ENCODE results near the gene CDKAL1.
"Not testable (repeated sequence)": the region's sequence is repeated elsewhere in the genome, so short reads cannot be mapped to it uniquely, and the experiment has no call there.

CDKAL1 gene

DNA sequence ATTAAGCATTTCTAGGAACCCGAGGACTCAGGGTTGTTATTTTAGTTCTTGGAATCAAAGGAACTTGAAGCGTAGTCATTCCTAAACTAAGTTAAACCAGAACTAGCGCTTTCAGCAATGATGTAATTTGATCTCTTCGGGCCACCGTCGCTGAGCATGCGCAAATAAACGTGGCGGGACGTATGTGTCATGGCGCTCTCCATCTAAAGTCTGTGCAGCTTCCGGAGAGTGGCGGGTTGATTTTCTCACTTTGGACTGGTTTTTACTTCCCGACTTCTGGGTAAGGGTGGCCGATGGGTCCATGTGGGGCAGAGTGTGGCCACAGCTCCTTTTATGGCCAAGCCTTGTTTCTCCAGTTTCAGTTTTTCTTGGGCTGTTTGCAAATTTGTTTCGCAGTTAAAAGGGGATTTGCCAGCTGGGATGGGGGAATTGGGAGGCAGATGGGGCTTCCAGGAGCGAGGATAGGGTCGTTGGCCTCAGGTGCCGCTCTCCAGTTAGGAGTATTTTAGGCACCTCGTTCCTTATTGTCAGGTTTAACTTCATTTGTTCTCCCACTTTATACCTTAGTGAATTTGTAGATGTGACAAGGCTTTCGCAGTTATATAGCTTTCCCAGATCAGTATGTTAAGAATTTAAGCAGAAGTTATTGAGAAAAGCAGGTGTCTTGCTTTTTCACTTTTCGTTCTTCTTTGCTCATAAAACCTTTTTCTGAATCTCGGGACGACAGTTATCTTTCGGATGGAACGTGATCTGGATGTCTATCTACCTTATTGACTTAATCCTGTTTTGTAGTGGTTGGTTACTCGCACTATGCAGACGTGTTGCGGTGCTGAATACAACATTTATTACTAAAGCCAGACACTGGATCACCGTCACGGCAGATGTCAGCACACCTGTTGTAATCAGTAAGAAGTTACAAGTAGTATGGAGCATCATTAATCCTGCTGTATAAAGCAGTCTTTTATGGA, at the start of gene CDKAL1:
Gene CDKAL1 (plus strand): TSS at position 163 of the 968 bp plus-strand sequence. CDS start 11,894 bp downstream, outside the sequence.
- peak; percentile 79 to 81 for DNase-seq (ENCODE audit: low read depth in 1 of 2, low spot score in 1 of 2)

DNA sequence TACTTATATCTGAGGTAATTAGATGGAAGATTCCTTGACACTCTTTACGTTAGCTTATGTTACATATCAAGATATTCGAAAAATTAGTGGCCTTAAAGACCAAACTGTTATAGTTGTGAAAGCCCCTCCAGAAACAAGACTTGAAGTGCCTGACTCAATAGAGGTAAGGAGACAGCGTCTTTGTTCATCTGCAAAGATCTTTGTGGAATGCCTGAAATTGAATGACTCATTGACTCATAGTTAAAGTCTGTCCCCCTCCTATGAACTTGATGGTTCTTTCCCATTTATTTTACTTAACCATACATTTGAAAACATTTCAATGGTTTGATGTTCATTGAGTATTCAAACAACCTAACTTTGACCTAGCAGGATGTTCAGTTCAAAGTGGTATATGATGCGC, 47.6 kb upstream of the CDKAL1 start:
- DNase-seq (ENCODE audit: low read depth in 1 of 2, low spot score in 1 of 2): no peak

DNA sequence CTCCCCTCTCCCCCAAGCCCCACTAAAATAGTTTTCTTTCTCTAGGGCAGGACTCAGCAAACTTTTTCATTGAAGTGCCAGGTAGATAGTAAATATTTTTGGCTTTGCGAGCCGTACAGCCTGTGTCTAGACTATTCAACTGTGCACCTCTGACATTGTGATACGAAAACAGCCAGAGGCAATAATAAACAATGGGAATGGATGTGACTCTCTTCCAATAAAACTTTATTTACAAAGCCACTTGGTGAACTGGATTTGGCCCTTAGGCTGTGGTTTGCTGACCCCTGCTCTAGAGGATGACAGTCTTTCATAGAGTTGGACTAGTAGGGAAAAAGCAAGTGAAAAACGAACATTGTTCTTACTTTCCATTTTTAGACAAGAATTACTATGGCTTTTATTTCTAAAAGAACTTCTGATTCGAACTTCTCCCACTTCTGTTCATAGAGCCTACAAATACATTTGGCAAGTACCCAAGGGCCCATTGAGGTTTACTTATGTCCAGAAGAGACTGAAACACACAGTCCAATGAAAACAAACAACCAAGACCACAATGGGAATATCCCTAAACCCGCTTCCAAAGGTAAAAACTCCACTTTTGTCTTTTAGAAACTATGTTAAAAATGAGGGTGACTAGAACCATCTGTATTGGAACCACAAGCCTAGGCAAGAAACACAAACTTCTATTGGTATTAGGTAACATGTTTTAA, 46.4 kb upstream of the CDKAL1 start:
- no peak for DNase-seq (ENCODE audit: low read depth in 1 of 2, low spot score in 1 of 2)

GRCh38 chr6:20490591-20490990, 43.7 kb upstream of the CDKAL1 start:
- no peak for DNase-seq (ENCODE audit: low read depth in 1 of 2, low spot score in 1 of 2)

- no peak for DNase-seq (ENCODE audit: low read depth in 1 of 2, low spot score in 1 of 2)
These were observed 42.2 kb upstream of the CDKAL1 start for GRCh38 chr6:20492099-20492498.

DNA sequence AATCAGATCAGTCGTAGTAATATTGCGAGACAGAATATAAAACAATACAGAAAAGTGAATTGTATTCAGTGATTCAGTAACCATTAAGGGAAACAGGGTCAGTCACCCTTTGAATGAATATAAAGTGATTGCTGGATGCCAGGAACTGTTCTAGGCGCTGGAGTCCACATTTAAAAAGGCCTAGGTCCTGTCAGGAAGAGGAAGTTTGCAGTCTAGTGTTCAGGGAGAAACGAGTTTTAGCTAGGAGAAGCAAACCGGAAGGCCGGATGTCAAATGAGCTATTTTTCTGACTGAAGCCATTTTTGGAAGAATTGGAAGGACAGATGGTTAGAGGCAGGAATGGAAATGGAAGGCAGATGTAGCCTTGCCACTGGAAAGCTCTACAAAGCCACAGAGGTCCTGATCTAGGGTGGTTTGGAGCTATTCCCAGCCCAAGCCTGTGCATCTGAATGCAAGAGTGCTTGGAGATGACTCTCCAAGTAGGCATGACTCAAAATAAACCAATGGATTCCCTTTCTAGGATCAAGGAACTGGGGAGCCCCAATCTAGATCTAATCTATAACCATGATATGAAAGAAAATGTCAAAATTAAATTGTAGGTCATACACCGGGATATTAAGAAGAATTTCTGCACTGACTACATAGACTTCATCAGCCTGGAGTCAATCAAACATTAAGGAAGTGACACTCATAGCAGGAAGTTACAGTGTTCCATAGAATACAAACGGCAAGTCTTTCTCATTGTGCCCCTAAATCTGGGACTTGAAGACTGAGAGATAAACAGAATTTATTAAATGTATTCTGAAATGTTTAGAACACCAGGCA, 36.8 kb upstream of the CDKAL1 start:
- DNase-seq (ENCODE audit: low read depth in 1 of 2, low spot score in 1 of 2): no peak

GRCh38 chr6:20498041-20498385, 36.2 kb upstream of the CDKAL1 start:
- DNase-seq (ENCODE audit: low read depth in 1 of 2, low spot score in 1 of 2): no peak

GRCh38 chr6:20509212-20509611, 25.0 kb upstream of the CDKAL1 start:
- DNase-seq (ENCODE audit: low read depth in 1 of 2, low spot score in 1 of 2): no peak

- no peak for DNase-seq (ENCODE audit: low read depth in 1 of 2, low spot score in 1 of 2)
These were observed 22.4 kb upstream of the CDKAL1 start for GRCh38 chr6:20511852-20512251.

DNA sequence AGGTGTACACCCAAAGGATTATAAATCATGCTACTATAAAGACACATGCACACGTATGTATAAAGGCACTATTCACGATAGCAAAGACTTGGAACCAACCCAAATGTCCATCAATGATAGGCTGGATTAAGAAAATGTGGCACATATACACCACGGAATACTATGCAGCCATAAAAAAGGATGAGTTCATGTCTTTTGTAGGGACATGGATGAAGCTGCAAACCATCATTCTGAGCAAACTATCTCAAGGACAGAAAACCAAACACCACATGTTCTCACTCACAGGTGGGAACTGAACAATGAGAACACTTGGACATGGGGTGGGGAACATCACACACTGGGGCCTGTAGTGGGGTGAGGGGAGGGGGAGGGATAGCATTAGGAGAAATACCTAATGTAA, 9.0 kb upstream of the CDKAL1 start:
- not testable (repeated sequence) for DNase-seq (ENCODE audit: low read depth in 1 of 2, low spot score in 1 of 2)

GRCh38 chr6:20529086-20529448, 5.2 kb upstream of the CDKAL1 start:
- not testable (repeated sequence) for DNase-seq (ENCODE audit: low read depth in 1 of 2, low spot score in 1 of 2)

DNA sequence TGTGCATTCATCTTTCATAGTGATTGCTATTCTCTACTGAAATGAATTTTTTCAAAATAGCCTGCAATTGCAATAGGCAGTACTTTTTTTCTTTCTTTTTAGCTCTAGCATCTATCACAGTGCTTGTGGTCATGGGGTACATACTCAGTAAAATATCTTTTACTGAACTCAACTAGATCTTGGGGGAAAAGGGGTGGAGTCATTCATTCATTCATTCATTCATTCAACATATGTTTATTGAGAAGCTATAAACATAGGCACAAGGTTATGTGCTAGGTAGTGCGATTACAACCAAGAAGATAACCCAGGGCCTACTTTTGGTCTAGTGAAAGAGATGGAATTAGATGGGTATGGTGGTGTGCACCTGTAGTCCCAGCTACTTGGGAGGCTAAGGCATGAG, 1.4 kb upstream of the CDKAL1 start:
- DNase-seq (ENCODE audit: low read depth in 1 of 2, low spot score in 1 of 2): no peak

GRCh38 chr6:20533746-20534294, 437 bp upstream of the CDKAL1 start:
- no peak for DNase-seq (ENCODE audit: low read depth in 1 of 2, low spot score in 1 of 2)

- DNase-seq (ENCODE audit: low read depth in 1 of 2, low spot score in 1 of 2): no peak
These were observed 3.9 kb downstream of the CDKAL1 start for GRCh38 chr6:20538131-20538662.

DNA sequence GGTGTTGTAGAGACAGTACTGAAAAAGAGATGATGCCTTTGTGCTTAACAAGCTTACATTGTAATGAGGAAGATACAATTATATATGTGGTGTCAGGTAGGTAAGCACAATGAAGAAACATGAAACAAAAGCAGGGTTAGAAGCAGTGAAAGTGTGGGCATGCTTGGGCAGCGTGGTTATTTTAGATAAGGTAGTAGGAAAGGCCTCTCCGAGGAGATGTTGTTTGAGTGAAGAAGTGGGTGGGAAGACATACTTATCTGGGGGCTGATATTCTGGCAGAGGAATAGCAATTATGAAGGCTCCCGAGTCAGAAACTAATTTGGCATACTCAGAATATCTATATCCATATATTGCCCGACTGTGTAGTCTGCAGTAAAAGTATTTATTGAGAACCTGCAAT, 4.7 kb downstream of the CDKAL1 start:
- no peak for DNase-seq (ENCODE audit: low read depth in 1 of 2, low spot score in 1 of 2)

- no peak for DNase-seq (ENCODE audit: low read depth in 1 of 2, low spot score in 1 of 2)
These were observed 5.1 kb downstream of the CDKAL1 start for GRCh38 chr6:20539387-20539786.

- no peak for DNase-seq (ENCODE audit: low read depth in 1 of 2, low spot score in 1 of 2)
These were observed 6.4 kb downstream of the CDKAL1 start for GRCh38 chr6:20540683-20541082.

- DNase-seq (ENCODE audit: low read depth in 1 of 2, low spot score in 1 of 2): no peak
These were observed 7.1 kb downstream of the CDKAL1 start for GRCh38 chr6:20541382-20541781.

DNA sequence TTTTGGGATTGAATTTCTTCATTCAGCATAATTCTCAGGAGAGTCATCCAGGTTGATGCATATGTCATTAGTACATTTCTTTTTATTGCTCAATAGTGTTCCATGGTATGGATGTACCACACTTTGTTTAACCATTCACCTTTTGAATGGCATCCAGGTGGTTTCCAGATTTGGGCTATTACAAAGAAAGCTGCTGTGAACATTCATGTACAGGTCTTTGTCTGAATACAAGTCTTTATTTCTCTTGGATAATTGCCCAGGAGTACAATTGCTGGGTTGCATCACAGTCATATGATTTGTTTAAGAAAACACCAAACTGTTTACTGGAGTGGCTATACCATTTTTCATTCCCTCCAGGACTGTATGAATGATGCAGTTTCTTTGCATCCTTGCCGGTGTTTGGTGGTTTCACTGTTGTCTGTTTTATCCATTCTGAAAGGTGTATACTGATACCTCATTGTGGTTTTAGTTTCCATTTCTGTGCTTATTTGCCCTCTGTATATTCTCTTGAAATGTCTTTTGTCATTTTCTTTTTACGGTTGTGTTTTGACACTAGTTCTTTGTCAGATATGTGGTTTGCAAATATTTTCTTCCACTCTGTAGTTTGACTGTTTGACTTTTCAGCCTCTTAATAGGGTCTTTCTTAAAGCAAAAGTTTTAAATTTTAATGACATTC, 8.8 kb downstream of the CDKAL1 start:
- DNase-seq (ENCODE audit: low read depth in 1 of 2, low spot score in 1 of 2): no peak

DNA sequence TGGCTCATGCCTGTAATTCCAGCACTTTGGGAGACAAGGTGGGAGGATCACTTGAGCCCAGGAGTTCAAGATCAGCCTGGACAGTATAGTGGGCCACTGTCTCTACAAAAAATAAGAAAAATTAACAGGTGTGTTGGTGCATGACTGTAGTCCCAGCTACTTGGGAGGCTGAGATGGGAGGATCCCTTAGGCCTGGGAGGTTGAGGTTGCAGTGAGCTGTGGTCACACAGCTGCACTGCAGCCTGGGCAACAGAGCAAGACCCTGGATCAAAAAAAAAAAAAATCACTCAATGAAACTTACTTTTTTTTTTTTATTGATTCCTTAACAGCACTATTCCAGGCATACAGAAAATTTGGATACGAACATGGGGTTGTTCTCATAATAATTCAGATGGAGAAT, 14.0 kb downstream of the CDKAL1 start:
- DNase-seq (ENCODE audit: low read depth in 1 of 2, low spot score in 1 of 2): no peak

All from activated T-helper 1 cell treated with anti-CD3 and anti-CD28 coated beads, Interleukin-2, amount 50 U/mL, for 16 hours (primary cell).